ENCODE results near the gene CGB1.
A peak's percentile ranks its signal among the peaks of the same experiment; 100 is the strongest.
"Not testable (repeated sequence)": the region's sequence is repeated elsewhere in the genome, so short reads cannot be mapped to it uniquely, and the experiment has no call there.

Gene CGB1

GRCh38 chr19:49036815-49037214, at the start of gene CGB1:
Gene CGB1 (minus strand): TSS chr19:49036895. CDS start chr19:49036711, 184 bp downstream.
- not testable (repeated sequence) for H3K4me3 Mint-ChIP-seq; H3K36me3 Mint-ChIP-seq; H3K27ac Mint-ChIP-seq; ATAC-seq (ENCODE audit: low read depth); DNase-seq (ENCODE audit: low spot score in 2 of 2); H3K27me3 Mint-ChIP-seq; H3K9me3 Mint-ChIP-seq; H3K4me1 Mint-ChIP-seq

GRCh38 chr19:49086296-49086695, 49.6 kb upstream of the CGB1 start:
- Mint-ChIP-seq H3K4me3 (peak overlapping the region; percentile 94), H3K36me3 (peaks cover 15% of the 10 kb centered on the region), H3K27me3 (peaks cover 2% of the 10 kb centered on the region), H3K27ac (peak overlapping the region; percentile 77), H3K9me3 (no peaks in the 10 kb centered on the region), H3K4me1 (peaks cover 14% of the 10 kb centered on the region)
- ATAC-seq (ENCODE audit: low read depth) = no peak
- DNase-seq (ENCODE audit: low spot score in 2 of 2) = no peak

GRCh38 chr19:49085868-49086232, 49.2 kb upstream of the CGB1 start:
- Mint-ChIP-seq H3K9me3 (no peaks in the 10 kb centered on the region), H3K27me3 (peaks cover 2% of the 10 kb centered on the region), H3K27ac (peak overlapping the region; percentile 77), H3K4me3 (peak overlapping the region; percentile 94), H3K36me3 (peaks cover 12% of the 10 kb centered on the region), H3K4me1 (peaks cover 14% of the 10 kb centered on the region)
- DNase-seq (ENCODE audit: low spot score in 2 of 2) = no peak
- ATAC-seq (ENCODE audit: low read depth) = no peak

- Mint-ChIP-seq H3K36me3 (peaks cover 9% of the 10 kb centered on the region), H3K27ac (peak within 1 kb of the TSS; percentile 77), H3K4me1 (peaks cover 14% of the 10 kb centered on the region), H3K27me3 (peaks cover 4% of the 10 kb centered on the region), H3K4me3 (peak within 1 kb of the TSS; percentile 94), H3K9me3 (no peaks in the 10 kb centered on the region)
- ATAC-seq (ENCODE audit: low read depth) = peak; percentile 87
- DNase-seq (ENCODE audit: low spot score in 2 of 2) = peak; percentile 97 to 99
These were observed 48.5 kb upstream of the CGB1 start, which contains the start of gene SNRNP70 for GRCh38 chr19:49085020-49085867. Gene SNRNP70 (plus strand): TSS chr19:49085451. CDS start chr19:49086415, 964 bp downstream.

- Mint-ChIP-seq H3K4me3 (peak overlapping the region; percentile 94), H3K9me3 (no peaks in the 10 kb centered on the region), H3K27ac (peak overlapping the region; percentile 77), H3K4me1 (peaks cover 14% of the 10 kb centered on the region), H3K36me3 (peaks cover 7% of the 10 kb centered on the region), H3K27me3 (peaks cover 6% of the 10 kb centered on the region)
- DNase-seq (ENCODE audit: low spot score in 2 of 2) (no peak), ATAC-seq (ENCODE audit: low read depth) (no peak)
These were observed 47.7 kb upstream of the CGB1 start for GRCh38 chr19:49084206-49085019.

GRCh38 chr19:49081273-49081672, 44.6 kb upstream of the CGB1 start:
- Mint-ChIP-seq H3K4me3 (no peak overlapping the region), H3K27ac (no peak overlapping the region), H3K36me3 (no peaks in the 10 kb centered on the region), H3K9me3 (no peaks in the 10 kb centered on the region), H3K4me1 (peaks cover 4% of the 10 kb centered on the region), H3K27me3 (peaks cover 8% of the 10 kb centered on the region)
- ATAC-seq (ENCODE audit: low read depth) (no peak), DNase-seq (ENCODE audit: low spot score in 2 of 2) (no peak)

- H3K36me3 Mint-ChIP-seq = no peaks in the 10 kb centered on the region
- DNase-seq (ENCODE audit: low spot score in 2 of 2) (no peak), ATAC-seq (ENCODE audit: low read depth) (no peak)
- no peaks in the 10 kb centered on the region for H3K9me3 Mint-ChIP-seq
- peaks cover 2% of the 10 kb centered on the region for H3K4me1 Mint-ChIP-seq
- no peak overlapping the region for H3K27ac Mint-ChIP-seq
- no peak overlapping the region for H3K4me3 Mint-ChIP-seq
- peaks cover 12% of the 10 kb centered on the region for H3K27me3 Mint-ChIP-seq
These were observed 43.7 kb upstream of the CGB1 start for GRCh38 chr19:49080392-49080791.

GRCh38 chr19:49074869-49075268, 38.2 kb upstream of the CGB1 start:
- not testable (repeated sequence) for DNase-seq (ENCODE audit: low spot score in 2 of 2); ATAC-seq (ENCODE audit: low read depth); H3K4me1 Mint-ChIP-seq; H3K9me3 Mint-ChIP-seq; H3K36me3 Mint-ChIP-seq; H3K4me3 Mint-ChIP-seq; H3K27ac Mint-ChIP-seq
- H3K27me3 Mint-ChIP-seq = peaks cover 25% of the 10 kb centered on the region

- Mint-ChIP-seq H3K4me3 (no peak overlapping the region), H3K9me3 (peaks cover 1% of the 10 kb centered on the region), H3K27ac (no peak overlapping the region), H3K36me3 (peaks cover 8% of the 10 kb centered on the region), H3K4me1 (peaks cover 5% of the 10 kb centered on the region), H3K27me3 (peaks cover 34% of the 10 kb centered on the region)
- ATAC-seq (ENCODE audit: low read depth) (no peak), DNase-seq (ENCODE audit: low spot score in 2 of 2) (no peak)
These were observed 37.1 kb upstream of the CGB1 start for GRCh38 chr19:49073514-49074378.

GRCh38 chr19:49071860-49072547, 35.3 kb upstream of the CGB1 start:
- Mint-ChIP-seq H3K4me1 (peaks cover 5% of the 10 kb centered on the region), H3K27me3 (peaks cover 41% of the 10 kb centered on the region), H3K36me3 (peaks cover 8% of the 10 kb centered on the region), H3K4me3 (no peak overlapping the region), H3K9me3 (peaks cover 1% of the 10 kb centered on the region), H3K27ac (no peak overlapping the region)
- DNase-seq (ENCODE audit: low spot score in 2 of 2) (no peak), ATAC-seq (ENCODE audit: low read depth) (no peak)

- Mint-ChIP-seq H3K4me1 (peaks cover 8% of the 10 kb centered on the region), H3K9me3 (peaks cover 1% of the 10 kb centered on the region), H3K27ac (no peak overlapping the region), H3K4me3 (no peak overlapping the region), H3K27me3 (peaks cover 45% of the 10 kb centered on the region), H3K36me3 (peaks cover 8% of the 10 kb centered on the region)
- ATAC-seq (ENCODE audit: low read depth) (no peak), DNase-seq (ENCODE audit: low spot score in 2 of 2) (no peak)
These were observed 33.7 kb upstream of the CGB1 start for GRCh38 chr19:49070416-49070815.

GRCh38 chr19:49069026-49069425, 32.3 kb upstream of the CGB1 start:
- Mint-ChIP-seq H3K27me3 (peaks cover 41% of the 10 kb centered on the region), H3K4me1 (peaks cover 10% of the 10 kb centered on the region), H3K27ac (no peak overlapping the region), H3K9me3 (peaks cover 1% of the 10 kb centered on the region), H3K36me3 (peaks cover 8% of the 10 kb centered on the region), H3K4me3 (no peak overlapping the region)
- ATAC-seq (ENCODE audit: low read depth) (no peak), DNase-seq (ENCODE audit: low spot score in 2 of 2) (no peak)

- peaks cover 34% of the 10 kb centered on the region for H3K27me3 Mint-ChIP-seq
- H3K36me3 Mint-ChIP-seq = peaks cover 7% of the 10 kb centered on the region
- peaks cover 4% of the 10 kb centered on the region for H3K4me1 Mint-ChIP-seq
- DNase-seq (ENCODE audit: low spot score in 2 of 2) (no peak), ATAC-seq (ENCODE audit: low read depth) (no peak)
- H3K27ac Mint-ChIP-seq = no peak overlapping the region
- no peaks in the 10 kb centered on the region for H3K9me3 Mint-ChIP-seq
- no peak overlapping the region for H3K4me3 Mint-ChIP-seq
These were observed 30.9 kb upstream of the CGB1 start for GRCh38 chr19:49067554-49067953.
